Body of pancreas (tissue), 4 donors: ENCODE measurements around the gene TBL2.

Source experiments
- POLR2A ChIP-seq, 3 donors: fragments of 450-650 bp; IDR thresholded peaks; one replicate each; pipeline ENCODE4 v1.6.1; 2016; ENCODE audit warnings: antibody characterized with exemption in 3 of 3, mild to moderate bottlenecking in 2 of 3
- TF ChIP-seq, protein P1 (sequence below), 7 experiments: fragments of 450-650 bp in 4 of 7; fragments of 200-600 bp in 3 of 7; sonication (generic) in 3 of 7; IDR thresholded peaks; one replicate each; pipeline ENCODE4 v1.5.1; 2016 to 2019; ENCODE audit warnings: antibody characterized with exemption in 7 of 7

DNA sequence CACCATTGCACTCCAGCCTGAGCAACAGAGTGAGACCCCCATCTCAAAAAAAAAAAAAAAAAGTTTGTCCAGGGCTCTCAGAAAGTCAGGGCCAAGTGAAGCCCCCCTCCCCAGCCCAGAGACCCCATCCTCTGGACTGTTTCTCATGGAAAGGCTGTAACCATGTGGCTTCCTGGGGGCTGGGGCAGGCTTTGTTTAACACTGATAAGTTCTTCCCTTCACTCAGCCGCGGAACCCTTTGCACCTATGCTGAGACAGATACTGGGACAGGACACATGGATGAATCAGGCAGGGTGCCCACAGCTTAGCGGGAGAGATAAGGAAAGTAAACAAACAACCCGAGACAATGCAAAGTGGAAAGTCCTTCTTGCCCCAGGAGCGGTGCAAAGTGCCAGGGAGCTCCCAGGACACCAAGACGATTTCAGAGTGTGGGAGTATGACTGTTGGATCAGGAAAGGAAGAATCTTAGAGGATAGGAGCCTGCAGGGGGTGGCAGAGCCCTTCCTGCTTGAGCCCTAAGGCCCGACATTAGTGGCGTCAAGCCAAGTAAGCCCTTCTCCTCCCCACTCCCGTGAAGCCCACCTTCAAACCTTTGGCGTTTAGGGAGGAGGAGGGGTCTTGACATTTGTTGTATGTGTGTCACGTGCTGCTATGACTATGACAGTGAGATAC lies 34.4 kb upstream of the TBL2 start:
- TF ChIP-seq, protein P1, sequence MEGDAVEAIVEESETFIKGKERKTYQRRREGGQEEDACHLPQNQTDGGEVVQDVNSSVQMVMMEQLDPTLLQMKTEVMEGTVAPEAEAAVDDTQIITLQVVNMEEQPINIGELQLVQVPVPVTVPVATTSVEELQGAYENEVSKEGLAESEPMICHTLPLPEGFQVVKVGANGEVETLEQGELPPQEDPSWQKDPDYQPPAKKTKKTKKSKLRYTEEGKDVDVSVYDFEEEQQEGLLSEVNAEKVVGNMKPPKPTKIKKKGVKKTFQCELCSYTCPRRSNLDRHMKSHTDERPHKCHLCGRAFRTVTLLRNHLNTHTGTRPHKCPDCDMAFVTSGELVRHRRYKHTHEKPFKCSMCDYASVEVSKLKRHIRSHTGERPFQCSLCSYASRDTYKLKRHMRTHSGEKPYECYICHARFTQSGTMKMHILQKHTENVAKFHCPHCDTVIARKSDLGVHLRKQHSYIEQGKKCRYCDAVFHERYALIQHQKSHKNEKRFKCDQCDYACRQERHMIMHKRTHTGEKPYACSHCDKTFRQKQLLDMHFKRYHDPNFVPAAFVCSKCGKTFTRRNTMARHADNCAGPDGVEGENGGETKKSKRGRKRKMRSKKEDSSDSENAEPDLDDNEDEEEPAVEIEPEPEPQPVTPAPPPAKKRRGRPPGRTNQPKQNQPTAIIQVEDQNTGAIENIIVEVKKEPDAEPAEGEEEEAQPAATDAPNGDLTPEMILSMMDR (IDR thresholded peaks at IDR 0.05): peak in 1 of 7 experiments; percentile 8
- TF ChIP-seq POLR2A (IDR thresholded peaks at IDR 0.05): no peak
